ENCODE measurements around the gene FEV.

The FEV gene

GRCh38 chr2:218985021-218985324, at the start of gene FEV:
Gene FEV, minus strand, starts transcription at chr2:218985184. Its CDS starts 109 bp downstream, at chr2:218985075.
- DNase-seq = no peak

GRCh38 chr2:219032051-219032745, 47.2 kb upstream of the FEV start:
- DNase-seq = no peak

- no peak for DNase-seq
These were observed 46.2 kb upstream of the FEV start for GRCh38 chr2:219031005-219031738.

- DNase-seq = no peak
These were observed 45.4 kb upstream of the FEV start for GRCh38 chr2:219030177-219030940.

GRCh38 chr2:219029829-219030165, 44.8 kb upstream of the FEV start:
- peak; percentile 65 for DNase-seq

GRCh38 chr2:219028996-219029828, 44.2 kb upstream of the FEV start:
- DNase-seq = no peak

GRCh38 chr2:219028141-219028540, 43.2 kb upstream of the FEV start:
- no peak for DNase-seq

- no peak for DNase-seq
These were observed 42.6 kb upstream of the FEV start for GRCh38 chr2:219027511-219028055.

GRCh38 chr2:219026946-219027345, 42.0 kb upstream of the FEV start:
- DNase-seq = no peak

GRCh38 chr2:219025637-219026585, 40.9 kb upstream of the FEV start:
- no peak for DNase-seq

GRCh38 chr2:219024059-219024458, 39.1 kb upstream of the FEV start:
- no peak for DNase-seq

- DNase-seq = no peak
These were observed 38.1 kb upstream of the FEV start for GRCh38 chr2:219023045-219023605.

- no peak for DNase-seq
These were observed 37.6 kb upstream of the FEV start for GRCh38 chr2:219022616-219023015.

GRCh38 chr2:219022041-219022440, 37.1 kb upstream of the FEV start:
- DNase-seq = no peak

GRCh38 chr2:219021591-219021990, 36.6 kb upstream of the FEV start:
- no peak for DNase-seq

GRCh38 chr2:219020604-219021365, 35.8 kb upstream of the FEV start:
- DNase-seq = no peak

GRCh38 chr2:219019436-219019835, 34.5 kb upstream of the FEV start:
- DNase-seq = no peak

GRCh38 chr2:219018726-219019125, 33.7 kb upstream of the FEV start:
- no peak for DNase-seq

- no peak for DNase-seq
These were observed 33.3 kb upstream of the FEV start for GRCh38 chr2:219018286-219018685.

- no peak for DNase-seq
These were observed 32.4 kb upstream of the FEV start for GRCh38 chr2:219017201-219017931.

Measured in CD4-positive, alpha-beta T cell treated with Interferon gamma for 1 hour (primary cell).